Left lung (tissue), 10 donors: Measurements from ENCODE around the gene ITGA3. TPM values are rescaled to one million over a fixed set of nuclear protein-coding genes. Genes with fewer than 3 reads are reported as not detected.

Experiments used
- ATAC-seq: fragments of 200-7000 bp; cut with Tn5 transposase; one replicate; pipeline ENCODE4 v1.9.1; 2020; ENCODE audit warnings: moderate library complexity
- DNase-seq, 4 donors: peaks; one replicate each; pipeline ENCODE4 v3.0.0-alpha.2; 2013 to 2020
- H3K27ac ChIP-seq, 2 donors: fragments of 200-600 bp; sonication (generic) in 1 of 2; one replicate each; pipeline versions ENCODE4 v1.5.0 to v1.8.0; 2020 to 2021
- H3K27me3 ChIP-seq, 2 donors: fragments of 200-600 bp; sonication (generic) in 1 of 2; one replicate each; pipeline versions ENCODE4 v1.5.0 to v1.8.0; 2020 to 2021
- H3K36me3 ChIP-seq, 2 donors: fragments of 200-600 bp; sonication (generic) in 1 of 2; one replicate each; pipeline versions ENCODE4 v1.5.0 to v1.8.0; 2020 to 2021
- H3K4me1 ChIP-seq, 2 donors: fragments of 200-600 bp; one replicate each; pipeline ENCODE4 v1.8.0; 2021
- H3K4me3 ChIP-seq, 2 donors: fragments of 200-600 bp; sonication (generic) in 1 of 2; one replicate each; pipeline versions ENCODE4 v1.5.0 to v1.8.0; 2020 to 2021; ENCODE audit warnings: mild to moderate bottlenecking in 1 of 2
- H3K9me3 ChIP-seq, 2 donors: fragments of 200-600 bp; sonication (generic) in 1 of 2; one replicate each; pipeline versions ENCODE4 v1.5.0 to v1.8.0; 2020 to 2021
- intact Hi-C, 2 donors: fragments of 100-400 bp; cut with DNase I; formaldehyde crosslinking; loops; one replicate each; pipeline versions ENCODE4 v1.11.2 to v1.14.2; 2022
- polyA plus RNA-seq, 6 donors: library from polyadenylated mRNA; unstranded; fragments of 120-200 nt; gene quantifications; one replicate each; pipeline ENCODE4 v1.2.1, GENCODE V29; 2013; ENCODE audit not compliant: insufficient read length in 6 of 6
- total RNA-seq, 2 donors: library from RNA; stranded (reverse); fragmentation: NEBNext Ultra II Directional; extraction: Animal tissue kit (Norgen Biotek cat#: 25700); gene quantifications; one replicate each; pipeline ENCODE4 v1.2.1, GENCODE V29; 2021
- TF ChIP-seq, protein P1 (sequence below), 2 donors: fragments of 200-600 bp; sonication (generic) in 1 of 2; IDR thresholded peaks; one replicate each; pipeline versions ENCODE4 v1.5.0 to v1.8.0; 2021; ENCODE audit warnings: antibody characterized with exemption in 2 of 2
- donor health status: DM: no; HTN: yes; CAD: no.
- donor health status: DM: no; HTN: no; CAD: no.

Gene ITGA3
- total and polyA plus RNA-seq, 8 donors: 43.0 to 311 (median 56.5) TPM

- TF ChIP-seq, protein P1, sequence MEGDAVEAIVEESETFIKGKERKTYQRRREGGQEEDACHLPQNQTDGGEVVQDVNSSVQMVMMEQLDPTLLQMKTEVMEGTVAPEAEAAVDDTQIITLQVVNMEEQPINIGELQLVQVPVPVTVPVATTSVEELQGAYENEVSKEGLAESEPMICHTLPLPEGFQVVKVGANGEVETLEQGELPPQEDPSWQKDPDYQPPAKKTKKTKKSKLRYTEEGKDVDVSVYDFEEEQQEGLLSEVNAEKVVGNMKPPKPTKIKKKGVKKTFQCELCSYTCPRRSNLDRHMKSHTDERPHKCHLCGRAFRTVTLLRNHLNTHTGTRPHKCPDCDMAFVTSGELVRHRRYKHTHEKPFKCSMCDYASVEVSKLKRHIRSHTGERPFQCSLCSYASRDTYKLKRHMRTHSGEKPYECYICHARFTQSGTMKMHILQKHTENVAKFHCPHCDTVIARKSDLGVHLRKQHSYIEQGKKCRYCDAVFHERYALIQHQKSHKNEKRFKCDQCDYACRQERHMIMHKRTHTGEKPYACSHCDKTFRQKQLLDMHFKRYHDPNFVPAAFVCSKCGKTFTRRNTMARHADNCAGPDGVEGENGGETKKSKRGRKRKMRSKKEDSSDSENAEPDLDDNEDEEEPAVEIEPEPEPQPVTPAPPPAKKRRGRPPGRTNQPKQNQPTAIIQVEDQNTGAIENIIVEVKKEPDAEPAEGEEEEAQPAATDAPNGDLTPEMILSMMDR (IDR thresholded peaks at IDR 0.05): no peak
- peak overlapping the region; percentile 7 to 61 for H3K27ac ChIP-seq
- intact Hi-C loops: loop anchor here in 1 of 2 donors (2.0 kb wide), 1 partner anchor 59 kb away; no protein-coding TSS in a partner anchor
- peaks cover 14 to 21% of the 10 kb centered on the region in 2 donors for H3K4me1 ChIP-seq
- ATAC-seq (peak; percentile 56), DNase-seq (peak in 2 of 4 donors; percentile 74 to 84)
- no peak overlapping the region for H3K4me3 ChIP-seq
- H3K9me3 ChIP-seq: no peaks in the 10 kb centered on the region
- H3K27me3 ChIP-seq: peaks cover 0 to 17% of the 10 kb centered on the region in 2 donors
- no peaks in the 10 kb centered on the region for H3K36me3 ChIP-seq
These were observed 27.8 kb upstream of the ITGA3 start for GRCh38 chr17:50027881-50028735.

GRCh38 chr17:50028736-50029120 lies 27.2 kb upstream of the ITGA3 start:
- intact Hi-C loops: no loop called here
- no peak overlapping the region for H3K4me3 ChIP-seq

DNA sequence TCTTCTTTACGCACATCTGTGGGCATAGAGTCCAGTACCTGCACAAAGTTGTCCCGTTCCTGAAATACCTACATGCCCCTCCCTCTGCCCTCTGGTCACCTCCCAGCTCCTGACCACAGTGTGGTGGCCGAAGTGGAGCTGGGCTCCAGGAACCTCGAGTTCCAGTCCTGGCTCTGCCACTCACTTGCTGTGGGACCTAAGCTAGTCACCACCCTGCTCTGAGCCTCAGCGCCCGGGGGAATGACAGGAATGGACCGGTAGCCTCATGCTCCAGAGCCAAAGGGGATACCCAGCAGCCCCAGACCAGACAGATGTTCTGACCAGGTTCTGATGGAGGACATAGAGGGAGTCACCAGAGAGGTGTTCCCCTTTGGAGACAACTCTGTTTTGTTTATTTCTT lies 26.7 kb upstream of the ITGA3 start:
- Histone ChIP-seq H3K9me3 (no peaks in the 10 kb centered on the region), H3K4me3 (no peak overlapping the region), H3K27me3 (peaks cover 0 to 17% of the 10 kb centered on the region in 2 donors), H3K4me1 (peaks cover 17 to 21% of the 10 kb centered on the region in 2 donors), H3K27ac (no peak overlapping the region), H3K36me3 (no peaks in the 10 kb centered on the region)
- intact Hi-C loops: no loop called here
- no peak for DNase-seq
- no peak for ATAC-seq
- TF ChIP-seq, protein P1 (IDR thresholded peaks at IDR 0.05): no peak

More at GRCh38 chr17:50028736-50029120, 27.2 kb upstream of the ITGA3 start:
- TF ChIP-seq, protein P1 (IDR thresholded peaks at IDR 0.05): no peak
- H3K9me3 ChIP-seq: no peaks in the 10 kb centered on the region
- DNase-seq (no peak), ATAC-seq (no peak)
- H3K27ac ChIP-seq: peak overlapping the region; percentile 7 to 61
- H3K27me3 ChIP-seq: peaks cover 0 to 17% of the 10 kb centered on the region in 2 donors
- peaks cover 17 to 21% of the 10 kb centered on the region in 2 donors for H3K4me1 ChIP-seq
- H3K36me3 ChIP-seq: no peaks in the 10 kb centered on the region

GRCh38 chr17:50033316-50033715 lies 22.6 kb upstream of the ITGA3 start:
- TF ChIP-seq, protein P1 (IDR thresholded peaks at IDR 0.05): no peak
- intact Hi-C loops: no loop called here
- H3K9me3 ChIP-seq: no peaks in the 10 kb centered on the region
- ATAC-seq (no peak), DNase-seq (no peak)
- peaks cover 20 to 42% of the 10 kb centered on the region in 2 donors for H3K4me1 ChIP-seq
- no peak overlapping the region for H3K4me3 ChIP-seq
- H3K36me3 ChIP-seq: no peaks in the 10 kb centered on the region
- peaks cover 0 to 3% of the 10 kb centered on the region in 2 donors for H3K27me3 ChIP-seq
- H3K27ac ChIP-seq: peak overlapping the region in 1 of 2 donors; percentile 62
